HEK293T (cell line): Measurements from ENCODE around the gene RYR3.

Experiments
- BHLHE40 ChIP-seq: fragments of 450-650 bp; IDR thresholded peaks from 2 replicates; pipeline ENCODE4 v1.6.1; 2016; ENCODE audit warnings: mild to moderate bottlenecking, moderate library complexity, borderline replicate concordance
- CTBP1 ChIP-seq: fragments of 450-650 bp; IDR thresholded peaks from 2 replicates; pipeline ENCODE4 v1.6.1; 2016; ENCODE audit warnings: borderline replicate concordance
- FOXA1 ChIP-seq: fragments of 450-650 bp; IDR thresholded peaks from 2 replicates; pipeline ENCODE4 v1.6.1; 2016; ENCODE audit warnings: mild to moderate bottlenecking
- FOXK2 ChIP-seq: fragments of 450-650 bp; IDR thresholded peaks from 2 replicates; pipeline ENCODE4 v1.6.1; 2016; ENCODE audit warnings: mild to moderate bottlenecking
- LEF1 ChIP-seq: fragments of 450-650 bp; IDR thresholded peaks from 2 replicates; pipeline ENCODE4 v1.6.1; 2017; ENCODE audit warnings: mild to moderate bottlenecking, borderline replicate concordance
- NFRKB ChIP-seq: fragments of 450-650 bp; IDR thresholded peaks from 2 replicates; pipeline ENCODE4 v1.6.1; 2016; ENCODE audit warnings: mild to moderate bottlenecking, moderate library complexity
- SP1 ChIP-seq: fragments of 450-650 bp; IDR thresholded peaks from 2 replicates; pipeline ENCODE4 v1.6.1; 2017
- TF ChIP-seq, protein P1 (sequence below): fragments of 450-650 bp; IDR thresholded peaks from 2 replicates; pipeline ENCODE4 v1.6.1; 2016

GRCh38 chr15:33304924-33305323 is 5.8 kb upstream of the RYR3 start:
- TF ChIP-seq CTBP1 (no peak), SP1 (no peak), BHLHE40 (no peak), FOXK2 (no peak), LEF1 (no peak), NFRKB (no peak), FOXA1 (no peak)
- TF ChIP-seq, protein P1, sequence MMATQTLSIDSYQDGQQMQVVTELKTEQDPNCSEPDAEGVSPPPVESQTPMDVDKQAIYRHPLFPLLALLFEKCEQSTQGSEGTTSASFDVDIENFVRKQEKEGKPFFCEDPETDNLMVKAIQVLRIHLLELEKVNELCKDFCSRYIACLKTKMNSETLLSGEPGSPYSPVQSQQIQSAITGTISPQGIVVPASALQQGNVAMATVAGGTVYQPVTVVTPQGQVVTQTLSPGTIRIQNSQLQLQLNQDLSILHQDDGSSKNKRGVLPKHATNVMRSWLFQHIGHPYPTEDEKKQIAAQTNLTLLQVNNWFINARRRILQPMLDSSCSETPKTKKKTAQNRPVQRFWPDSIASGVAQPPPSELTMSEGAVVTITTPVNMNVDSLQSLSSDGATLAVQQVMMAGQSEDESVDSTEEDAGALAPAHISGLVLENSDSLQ: no peak
